GM12878 (cell line): ENCODE data around the gene PLAGL1. TPM values are rescaled to one million over a fixed set of nuclear protein-coding genes. Genes with fewer than 3 reads are reported as not detected.

Source experiments
- ATAC-seq: fragments of 200-7000 bp; cut with Tn5 transposase; 3 replicates; pipeline ENCODE4 v1.9.1; 2020; ENCODE audit warnings: mild to moderate bottlenecking, moderate library complexity
- BruUV-seq: library from RNA; stranded (reverse); fragments of 400-500 nt; replicated peaks from 2 replicates; lab custom pipeline; 2021; lab: Mats Ljungman, UMichigan
- CTCF ChIA-PET: fragments of 300-600 bp; sonication (Branson Sonifier 250); formaldehyde crosslinking; extraction: SDS; loops from one replicate; lab custom pipeline; 2021; ENCODE audit warnings: inconsistent platforms; lab: Yijun Ruan, JAX
- POLR2A ChIA-PET: fragments of 350-600 bp; formaldehyde crosslinking; extraction: SDS; loops from one replicate; lab custom pipeline; 2021; ENCODE audit warnings: inconsistent platforms; lab: Charles Lee
- RAD21 ChIA-PET: fragments of 300-600 bp; sonication (Branson Sonifier 250); formaldehyde crosslinking; loops from one replicate; lab custom pipeline; 2023; ENCODE audit warnings: antibody characterized with exemption; ENCODE audit not compliant: unreplicated experiment; lab: Charles Lee
- SMC1A ChIA-PET: fragments of 300-600 bp; sonication (Branson Sonifier 250); formaldehyde crosslinking; loops from one replicate; lab custom pipeline; 2023; ENCODE audit not compliant: unreplicated experiment, uncharacterized antibody; lab: Charles Lee
- DNase-seq: peaks from one replicate; pipeline ENCODE4 v3.0.0-alpha.2; 2011; ENCODE audit warnings: low read depth, low spot score
- FAIRE-seq: peaks from 3 replicates; lab custom pipeline; 2011; peaks lifted over from hg19 to GRCh38; lab: Jason Lieb, UNC
- H2AFZ ChIP-seq: 2 replicates; pipeline ENCODE4 v1.6.0; 2011; ENCODE audit warnings: low read depth, low read length, control low read depth; ENCODE audit not compliant: control insufficient read depth
- H3K27ac ChIP-seq: 2 replicates; pipeline ENCODE4 v1.5.1; 2011; ENCODE audit warnings: control low read depth; ENCODE audit not compliant: control insufficient read depth, insufficient read depth
- H3K27me3 ChIP-seq, 2 experiments: replicated peaks in 1 of 2; 2 replicates each; pipeline versions ENCODE4 v1.6.0 to v1.6.1; 2011; ENCODE audit warnings: low read length in 1 of 2; ENCODE audit not compliant: control insufficient read depth in 2 of 2, insufficient read depth in 2 of 2
- H3K36me3 ChIP-seq, 2 experiments: 2 replicates each; pipeline ENCODE4 v1.5.1; 2011; ENCODE audit warnings: low read length in 1 of 2; ENCODE audit not compliant: control insufficient read depth in 2 of 2, insufficient read depth in 2 of 2
- H3K4me1 ChIP-seq: 2 replicates; pipeline ENCODE4 v1.6.1; 2011; ENCODE audit warnings: mild to moderate bottlenecking, low read length, moderate library complexity, mixed read lengths; ENCODE audit not compliant: control insufficient read depth, insufficient read depth
- H3K4me2 ChIP-seq: 2 replicates; pipeline ENCODE4 v1.6.0; 2011; ENCODE audit warnings: control low read depth; ENCODE audit not compliant: control insufficient read depth, insufficient read depth
- H3K4me3 ChIP-seq: fragments of 200-600 bp; sonication (generic); 2 replicates; pipeline ENCODE4 v1.5.1; 2016
- H3K79me2 ChIP-seq: 2 replicates; pipeline ENCODE4 v1.6.0; 2011; ENCODE audit warnings: low read length; ENCODE audit not compliant: control insufficient read depth, insufficient read depth
- H3K9ac ChIP-seq: 2 replicates; pipeline ENCODE4 v1.8.0; 2011; ENCODE audit warnings: low read length, control low read depth, mixed read lengths; ENCODE audit not compliant: control insufficient read depth, insufficient read depth
- H3K9me3 ChIP-seq: replicated peaks from 3 replicates; pipeline ENCODE4 v1.5.1; 2011; ENCODE audit warnings: mild to moderate bottlenecking, low read length; ENCODE audit not compliant: control insufficient read depth, insufficient read depth
- H4K20me1 ChIP-seq: 2 replicates; pipeline ENCODE4 v1.6.0; 2011; ENCODE audit not compliant: control insufficient read depth, insufficient read depth
- CREM ChIP-seq: IDR thresholded peaks from 2 replicates; pipeline ENCODE4 v1.6.1; 2014; ENCODE audit warnings: antibody characterized with exemption, low read depth
- CUX1 ChIP-seq: IDR thresholded peaks from 2 replicates; pipeline ENCODE4 v1.6.1; 2012; ENCODE audit warnings: improper control_type of control experiment, low read depth, low read length; ENCODE audit not compliant: insufficient replicate concordance
- ELK1 ChIP-seq: IDR thresholded peaks from 2 replicates; pipeline ENCODE4 v1.6.1; 2012; ENCODE audit warnings: low read depth, low read length, improper control_type of control experiment
- GABPA ChIP-seq: IDR thresholded peaks from 2 replicates; pipeline ENCODE4 v1.6.1; 2014; ENCODE audit warnings: antibody characterized with exemption, low read depth, mild to moderate bottlenecking, inconsistent platforms
- IRF4 ChIP-seq: IDR thresholded peaks from 2 replicates; pipeline ENCODE4 v1.6.1; 2011; ENCODE audit warnings: low read depth, low read length
- POLR2A ChIP-seq: IDR thresholded peaks from 2 replicates; pipeline ENCODE4 v1.6.1; 2011; ENCODE audit warnings: low read depth, mild to moderate bottlenecking, low read length
- SMC3 ChIP-seq: IDR thresholded peaks from 2 replicates; pipeline ENCODE4 v1.6.1; 2011; ENCODE audit warnings: low read length, improper control_type of control experiment, borderline replicate concordance
- WGBS: methylation state at CpG from one replicate; pipeline ENCODE4 v1.1.6; 2016; ENCODE audit warnings: low lambda C conversion rate; ENCODE audit not compliant: insufficient replicate concordance, insufficient coverage; ENCODE audit errors: missing lambda C conversion rate; 5-methylcytosine and 5-hydroxymethylcytosine counted together
- in situ Hi-C: fragments of 300-500 bp; cut with MboI; formaldehyde crosslinking; loops from 9 replicates; pipeline ENCODE4 v1.14.3; 2018; ENCODE audit warnings: mixed read lengths
- intact Hi-C: fragments of 100-400 bp; cut with micrococcal nuclease; formaldehyde crosslinking; loops from one replicate; pipeline ENCODE4 v1.14.2; 2022; ENCODE audit not compliant: unreplicated experiment
- polyA plus RNA-seq, 11 experiments: library from polyadenylated mRNA; depleted of rRNA in 4 of 11; unstranded in 6 of 11; stranded (reverse) in 5 of 11; fragments of >200 nt; fragmentation: Nextera tagmentation in 4 of 11; fragmentation: Illumina TruSeq in 1 of 11; extraction: Ambion mirVana in 4 of 11; extraction: Trizol in 1 of 11; gene quantifications; 1 replicate in 1 of 11; 2 replicates in 10 of 11; pipeline versions ENCODE4 v1.2.1 to v1.2.3, GENCODE V29; 2011 to 2016; ENCODE audit warnings: inconsistent platforms in 2 of 11, missing spikeins in 2 of 11, low read depth in 1 of 11
- total RNA-seq, 4 experiments: library from RNA; depleted of rRNA in 3 of 4; stranded (reverse); fragments of >200 nt in 3 of 4; fragmentation: Illumina TruSeq in 1 of 4; extraction: Trizol in 1 of 4; gene quantifications; 2 replicates each; pipeline versions ENCODE4 v1.2.1 to v1.2.3, GENCODE V29; 2013 to 2021

The PLAGL1 gene
- total and polyA plus RNA-seq, 10 of the 15 experiments (the other 5 are each of a cell fraction or from before 2014, with no cell fraction given), result 2.6 to 19.1 (median 5.7) TPM

GRCh38 chr6:143941852-143942627 lies 66.0 kb downstream of the PLAGL1 start (continued):
- no peak for TF ChIP-seq CUX1

- 35% methylated on average over 4 of the region's 4 CpGs for WGBS
- ChIA-PET RAD21 (interaction anchor here (0.5 to 7.4 kb wide), 25 partner anchors 9 to 428 kb away, joined by 3 to 119 read pairs (median 4); partner anchors contain the start of genes FUCA2 and SF3B5), CTCF (interaction anchor here (0.6 to 9.6 kb wide), 83 partner anchors 8 to 1465 kb away, joined by 3 to 244 read pairs (median 4); partner anchors contain the start of genes FUCA2, LTV1 and SF3B5), SMC1A (interaction anchor here (0.6 to 8.0 kb wide), 45 partner anchors 9 to 1932 kb away, joined by 3 to 112 read pairs (median 4); no protein-coding TSS in a partner anchor), POLR2A (interaction anchor here (0.7 to 1.3 kb wide), 5 partner anchors 18 to 156 kb away, joined by 3 to 4 read pairs (median 4); no protein-coding TSS in a partner anchor)
- ATAC-seq, result peak; percentile 99
- H3K9ac ChIP-seq, result no peak overlapping the region
- intact Hi-C loops, result loop anchor here (1.0 to 2.0 kb wide), 3 partner anchors 73 to 365 kb away; no protein-coding TSS in a partner anchor
- H3K4me2 ChIP-seq, result no peak overlapping the region
- peak; percentile 41 for FAIRE-seq
- no peaks in the 10 kb centered on the region for H3K9me3 ChIP-seq
- peak; percentile 30 for DNase-seq
- in situ Hi-C loops, result loop anchor here (5.0 to 10.0 kb wide), 3 partner anchors 72 to 285 kb away; no protein-coding TSS in a partner anchor
- no TSS peak for BruUV-seq
- H3K4me1 ChIP-seq, result peaks cover 5% of the 10 kb centered on the region; the same call in 1 of the 2 replicates
- no peak overlapping the region for H2AFZ ChIP-seq
- H3K4me3 ChIP-seq, result no peak overlapping the region
- no peaks in the 10 kb centered on the region for H3K79me2 ChIP-seq
- no peaks in the 10 kb centered on the region for H3K36me3 ChIP-seq
- H3K27me3 ChIP-seq, result no peaks in the 10 kb centered on the region
- no peaks in the 10 kb centered on the region for H4K20me1 ChIP-seq
- H3K27ac ChIP-seq, result no peak overlapping the region
- TF ChIP-seq ELK1, result peak; percentile 82
- TF ChIP-seq CUX1, result no peak
- TF ChIP-seq SMC3, result peak; percentile 67
- no peak for TF ChIP-seq POLR2A
- TF ChIP-seq IRF4, result no peak
- TF ChIP-seq GABPA, result 0 out of 2 replicates have a peak, but pooled peaks have one; percentile 17
- TF ChIP-seq CREM, result no peak
These were observed 68.0 kb downstream of the PLAGL1 start for GRCh38 chr6:143940011-143940597.
